Activated CD4-positive, alpha-beta T cell treated with anti-CD3 and anti-CD28 coated beads, Interleukin-2, amount 10 ng/mL, durations not matched to agents 7 days and 5 days (primary cell): ENCODE data around the gene MYO3A. TPM values are rescaled to one million over a fixed set of nuclear protein-coding genes. Genes with fewer than 3 reads are reported as not detected.
"Not testable (repeated sequence)": the region's sequence is repeated elsewhere in the genome, so short reads cannot be mapped to it uniquely, and the experiment has no call there.

ENCODE experiments used
- CTCF ChIA-PET: fragments of 350-600 bp; sonication (Branson Sonifier 250); formaldehyde crosslinking; loops from one replicate; lab custom pipeline; 2021; ENCODE audit warnings: antibody characterized with exemption; lab: Charles Lee
- POLR2A ChIA-PET: fragments of 350-600 bp; sonication (Branson Sonifier 250); formaldehyde crosslinking; loops from one replicate; lab custom pipeline; 2021; ENCODE audit warnings: antibody characterized with exemption; lab: Charles Lee
- DNase-seq: peaks from one replicate; pipeline ENCODE4 v3.0.0-alpha.2; 2020
- H3K27ac Mint-ChIP-seq: one replicate; pipeline ENCODE4 v1.8.0; 2021; ENCODE audit warnings: mild to moderate bottlenecking, moderate library complexity, mixed read lengths
- H3K27me3 Mint-ChIP-seq: one replicate; pipeline ENCODE4 v1.8.0; 2021; ENCODE audit warnings: mixed read lengths
- H3K36me3 Mint-ChIP-seq: one replicate; pipeline ENCODE4 v1.8.0; 2021; ENCODE audit warnings: low read depth, mixed read lengths
- H3K4me1 Mint-ChIP-seq: one replicate; pipeline ENCODE4 v1.8.0; 2021; ENCODE audit warnings: mixed read lengths
- H3K4me3 Mint-ChIP-seq: one replicate; pipeline ENCODE4 v1.8.0; 2021; ENCODE audit warnings: mild to moderate bottlenecking, moderate library complexity, mixed read lengths
- H3K9me3 Mint-ChIP-seq: one replicate; pipeline ENCODE4 v1.8.0; 2021; ENCODE audit warnings: mixed read lengths
- total RNA-seq, 2 experiments: library from RNA; stranded (reverse); gene quantifications; one replicate each; pipeline ENCODE4 v1.2.3, GENCODE V29; 2021

MYO3A gene
- total RNA-seq, 2 experiments from 2014 or later: not detected

GRCh38 chr10:25999295-25999981, 65.4 kb downstream of the MYO3A start:
- Mint-ChIP-seq H3K9me3 (no peaks in the 10 kb centered on the region), H3K36me3 (no peaks in the 10 kb centered on the region), H3K4me3 (no peak overlapping the region), H3K27ac (no peak overlapping the region), H3K27me3 (peaks cover 4% of the 10 kb centered on the region), H3K4me1 (peaks cover 3% of the 10 kb centered on the region)
- ChIA-PET POLR2A (no interaction called here), CTCF (no interaction called here)
- no peak for DNase-seq

GRCh38 chr10:26000971-26001370, 66.9 kb downstream of the MYO3A start:
- Mint-ChIP-seq H3K36me3 (no peaks in the 10 kb centered on the region), H3K4me1 (peaks cover 3% of the 10 kb centered on the region), H3K27ac (peak overlapping the region; percentile 68), H3K9me3 (no peaks in the 10 kb centered on the region), H3K4me3 (no peak overlapping the region), H3K27me3 (peaks cover 4% of the 10 kb centered on the region)
- POLR2A ChIA-PET: no interaction called here
- no peak for DNase-seq
- CTCF ChIA-PET: interaction anchor here (0.6 kb wide), 1 partner anchor 191 kb away, joined by 4 read pairs; no protein-coding TSS in a partner anchor

GRCh38 chr10:26002466-26002865, 68.4 kb downstream of the MYO3A start:
- H3K27me3 Mint-ChIP-seq, DNase-seq, H3K4me1 Mint-ChIP-seq, H3K4me3 Mint-ChIP-seq, CTCF ChIA-PET, H3K9me3 Mint-ChIP-seq, H3K36me3 Mint-ChIP-seq, POLR2A ChIA-PET, H3K27ac Mint-ChIP-seq: not testable (repeated sequence)

GRCh38 chr10:26015092-26015491, 81.1 kb downstream of the MYO3A start:
- H3K4me1 Mint-ChIP-seq: no peaks in the 10 kb centered on the region
- ChIA-PET POLR2A (no interaction called here), CTCF (no interaction called here)
- H3K4me3 Mint-ChIP-seq: no peak overlapping the region
- no peak for DNase-seq
- H3K27ac Mint-ChIP-seq: no peak overlapping the region
- H3K36me3 Mint-ChIP-seq: no peaks in the 10 kb centered on the region
- H3K27me3 Mint-ChIP-seq: no peaks in the 10 kb centered on the region
- H3K9me3 Mint-ChIP-seq: no peaks in the 10 kb centered on the region

- H3K36me3 Mint-ChIP-seq: no peaks in the 10 kb centered on the region
- DNase-seq: no peak
- ChIA-PET CTCF (no interaction called here), POLR2A (no interaction called here)
- no peaks in the 10 kb centered on the region for H3K27me3 Mint-ChIP-seq
- no peak overlapping the region for H3K27ac Mint-ChIP-seq
- H3K4me1 Mint-ChIP-seq: no peaks in the 10 kb centered on the region
- H3K4me3 Mint-ChIP-seq: no peak overlapping the region
- no peaks in the 10 kb centered on the region for H3K9me3 Mint-ChIP-seq
Measured at GRCh38 chr10:26022831-26023230, 88.8 kb downstream of the MYO3A start.

GRCh38 chr10:26024303-26024702, 90.3 kb downstream of the MYO3A start:
- no peak overlapping the region for H3K27ac Mint-ChIP-seq
- POLR2A ChIA-PET: no interaction called here

GRCh38 chr10:26025523-26025922, 91.5 kb downstream of the MYO3A start:
- POLR2A ChIA-PET: no interaction called here
- H3K9me3 Mint-ChIP-seq: no peaks in the 10 kb centered on the region

More at GRCh38 chr10:26024303-26024702, 90.3 kb downstream of the MYO3A start:
- Mint-ChIP-seq H3K9me3 (no peaks in the 10 kb centered on the region), H3K27me3 (no peaks in the 10 kb centered on the region), H3K4me1 (no peaks in the 10 kb centered on the region), H3K36me3 (no peaks in the 10 kb centered on the region), H3K4me3 (no peak overlapping the region)
- CTCF ChIA-PET: no interaction called here
- DNase-seq: no peak

GRCh38 chr10:26029858-26030257, 95.8 kb downstream of the MYO3A start:
- H3K27me3 Mint-ChIP-seq: no peaks in the 10 kb centered on the region
- ChIA-PET CTCF (no interaction called here), POLR2A (no interaction called here)
- no peaks in the 10 kb centered on the region for H3K36me3 Mint-ChIP-seq
- no peaks in the 10 kb centered on the region for H3K4me1 Mint-ChIP-seq
- H3K9me3 Mint-ChIP-seq: no peaks in the 10 kb centered on the region
- H3K27ac Mint-ChIP-seq: no peak overlapping the region
- no peak overlapping the region for H3K4me3 Mint-ChIP-seq
- DNase-seq: no peak

More at GRCh38 chr10:26025523-26025922, 91.5 kb downstream of the MYO3A start:
- CTCF ChIA-PET: no interaction called here
- Mint-ChIP-seq H3K4me3 (no peak overlapping the region), H3K27ac (no peak overlapping the region), H3K36me3 (no peaks in the 10 kb centered on the region), H3K27me3 (no peaks in the 10 kb centered on the region), H3K4me1 (no peaks in the 10 kb centered on the region)
- no peak for DNase-seq

- POLR2A ChIA-PET: no interaction called here
- H3K4me3 Mint-ChIP-seq: no peak overlapping the region
- H3K9me3 Mint-ChIP-seq: no peaks in the 10 kb centered on the region
- no peaks in the 10 kb centered on the region for H3K4me1 Mint-ChIP-seq
- H3K27ac Mint-ChIP-seq: no peak overlapping the region
- no peak for DNase-seq
- H3K27me3 Mint-ChIP-seq: no peaks in the 10 kb centered on the region
- H3K36me3 Mint-ChIP-seq: no peaks in the 10 kb centered on the region
- CTCF ChIA-PET: no interaction called here
Measured at GRCh38 chr10:26031300-26031699, 97.3 kb downstream of the MYO3A start.

GRCh38 chr10:26043469-26043868, 109.4 kb downstream of the MYO3A start:
- Mint-ChIP-seq H3K4me3 (no peak overlapping the region), H3K36me3 (no peaks in the 10 kb centered on the region), H3K9me3 (peaks cover 1% of the 10 kb centered on the region), H3K27me3 (no peaks in the 10 kb centered on the region), H3K4me1 (no peaks in the 10 kb centered on the region), H3K27ac (no peak overlapping the region)
- no peak for DNase-seq
- ChIA-PET CTCF (no interaction called here), POLR2A (no interaction called here)

GRCh38 chr10:26044141-26044749, 110.2 kb downstream of the MYO3A start:
- no peak for DNase-seq
- POLR2A ChIA-PET: no interaction called here
- Mint-ChIP-seq H3K27me3 (no peaks in the 10 kb centered on the region), H3K4me1 (no peaks in the 10 kb centered on the region), H3K27ac (no peak overlapping the region), H3K4me3 (no peak overlapping the region), H3K9me3 (no peaks in the 10 kb centered on the region), H3K36me3 (no peaks in the 10 kb centered on the region)
- CTCF ChIA-PET: no interaction called here

GRCh38 chr10:26046073-26046700, 112.2 kb downstream of the MYO3A start:
- ChIA-PET CTCF (no interaction called here), POLR2A (no interaction called here)
- Mint-ChIP-seq H3K36me3 (no peaks in the 10 kb centered on the region), H3K27me3 (no peaks in the 10 kb centered on the region), H3K4me1 (no peaks in the 10 kb centered on the region), H3K9me3 (no peaks in the 10 kb centered on the region), H3K4me3 (no peak overlapping the region), H3K27ac (no peak overlapping the region)
- no peak for DNase-seq

- CTCF ChIA-PET: no interaction called here
- Mint-ChIP-seq H3K27ac (no peak overlapping the region), H3K9me3 (no peaks in the 10 kb centered on the region), H3K36me3 (no peaks in the 10 kb centered on the region), H3K4me1 (no peaks in the 10 kb centered on the region), H3K27me3 (no peaks in the 10 kb centered on the region), H3K4me3 (no peak overlapping the region)
- no peak for DNase-seq
- POLR2A ChIA-PET: no interaction called here
Measured at GRCh38 chr10:26048756-26049155, 114.7 kb downstream of the MYO3A start.
